Neutrophil (primary cell): ENCODE data around the gene COL16A1.

ENCODE experiments used
- H3K27ac ChIP-seq: fragments of 200-600 bp; sonication (generic); 2 replicates; pipeline ENCODE4 v1.5.1; 2016; ENCODE audit warnings: mild to moderate bottlenecking, moderate library complexity
- H3K27me3 ChIP-seq: fragments of 200-600 bp; sonication (generic); 2 replicates; pipeline ENCODE4 v1.6.0; 2016; ENCODE audit warnings: mild to moderate bottlenecking
- H3K36me3 ChIP-seq: fragments of 200-600 bp; sonication (generic); 2 replicates; pipeline ENCODE4 v1.5.1; 2017
- H3K4me1 ChIP-seq, 2 experiments: fragments of 200-600 bp in 1 of 2; sonication (generic) in 1 of 2; 1 replicate in 1 of 2; 2 replicates in 1 of 2; pipeline versions ENCODE4 v1.5.1 to v1.6.1; 2013 to 2016; ENCODE audit warnings: low read depth in 1 of 2, low read length in 1 of 2, mild to moderate bottlenecking in 1 of 2, moderate library complexity in 1 of 2; ENCODE audit not compliant: control insufficient read depth in 1 of 2, insufficient read depth in 1 of 2
- H3K4me3 ChIP-seq, 2 experiments: fragments of 200-600 bp in 1 of 2; sonication (generic) in 1 of 2; 1 replicate in 1 of 2; 2 replicates in 1 of 2; pipeline ENCODE4 v1.5.1; 2013 to 2016; ENCODE audit warnings: low read depth in 1 of 2, low read length in 1 of 2, mild to moderate bottlenecking in 1 of 2, moderate library complexity in 1 of 2
- H3K9me3 ChIP-seq: fragments of 200-600 bp; sonication (generic); 2 replicates; pipeline ENCODE4 v1.5.1; 2016
- CTCF ChIP-seq: fragments of 200-600 bp; sonication (generic); IDR thresholded peaks from 2 replicates; pipeline ENCODE4 v1.5.1; 2016; ENCODE audit warnings: antibody characterized with exemption

The COL16A1 gene

DNA sequence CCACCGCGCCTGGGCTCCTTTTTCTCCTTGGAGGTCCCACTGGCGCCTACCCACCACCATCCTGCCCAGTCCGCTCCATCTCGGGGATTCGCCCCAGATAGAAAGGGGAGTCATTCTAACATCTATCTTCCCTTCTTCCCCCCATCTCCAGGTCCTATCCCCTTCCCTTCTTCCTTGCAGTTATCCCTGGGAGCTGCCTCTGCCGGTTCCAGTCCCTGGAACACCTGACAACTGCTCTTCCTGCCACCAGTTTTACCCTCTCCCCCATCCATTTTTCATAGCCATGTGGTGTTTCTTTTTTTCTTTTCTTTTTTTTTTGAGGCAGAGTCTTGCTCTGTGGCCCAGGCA lies 12.0 kb upstream of the COL16A1 start:
- Histone ChIP-seq H3K36me3 (no peaks in the 10 kb centered on the region), H3K27ac (no peak overlapping the region), H3K9me3 (no peaks in the 10 kb centered on the region), H3K4me1 (no peaks in the 10 kb centered on the region), H3K27me3 (peaks cover 87% of the 10 kb centered on the region), H3K4me3 (no peak overlapping the region)
- no peak for TF ChIP-seq CTCF

DNA sequence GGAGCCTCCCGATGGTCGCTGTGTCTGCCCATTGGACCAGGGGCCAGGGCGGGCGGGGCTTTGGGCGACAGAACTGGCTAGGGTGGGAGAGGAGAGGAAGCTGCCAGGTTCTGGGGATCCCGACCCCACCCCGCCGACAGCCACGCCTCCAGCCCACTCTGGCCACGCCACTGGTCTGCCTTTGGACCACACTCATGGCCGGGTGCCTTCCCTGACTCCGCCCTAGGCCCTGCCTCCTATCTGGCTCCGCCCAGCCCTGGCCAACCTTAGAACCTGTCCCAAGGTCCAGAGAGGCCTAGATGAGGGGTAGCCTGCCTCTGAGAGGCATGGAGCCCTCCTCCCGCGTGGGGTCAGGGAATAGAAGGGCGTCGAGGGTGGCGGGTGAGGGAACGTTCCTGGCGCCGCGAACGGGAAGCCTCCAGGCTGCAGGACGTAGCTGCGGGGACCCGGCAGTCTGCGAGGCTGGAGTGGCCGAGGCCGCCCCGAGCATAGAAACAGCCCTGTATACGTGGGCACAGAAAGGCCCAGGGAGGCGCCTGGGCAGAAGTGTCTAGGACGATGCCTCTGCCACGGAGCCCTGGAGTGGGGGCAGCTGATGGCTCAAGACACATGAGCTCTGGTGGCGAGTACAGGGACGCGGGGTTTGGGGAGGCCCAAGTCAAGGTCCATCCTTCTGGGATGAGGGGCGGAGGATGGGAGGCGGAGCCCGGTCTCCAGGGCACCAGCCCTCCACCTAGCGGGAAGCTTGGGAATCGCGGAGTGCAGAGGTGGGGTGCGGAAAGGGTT lies 11.5 kb upstream of the COL16A1 start:
- TF ChIP-seq CTCF: no peak
- H3K27me3 ChIP-seq: peaks cover 90% of the 10 kb centered on the region
- no peak overlapping the region for H3K27ac ChIP-seq
- no peaks in the 10 kb centered on the region for H3K4me1 ChIP-seq
- no peaks in the 10 kb centered on the region for H3K9me3 ChIP-seq
- H3K36me3 ChIP-seq: no peaks in the 10 kb centered on the region
- H3K4me3 ChIP-seq: no peak overlapping the region

- H3K36me3 ChIP-seq: no peaks in the 10 kb centered on the region
- no peak for TF ChIP-seq CTCF
- no peaks in the 10 kb centered on the region for H3K9me3 ChIP-seq
- no peaks in the 10 kb centered on the region for H3K4me1 ChIP-seq
- H3K27ac ChIP-seq: no peak overlapping the region
- H3K27me3 ChIP-seq: peaks cover 90% of the 10 kb centered on the region
- H3K4me3 ChIP-seq: no peak overlapping the region
Observed at GRCh38 chr1:31714442-31715086, 10.7 kb upstream of the COL16A1 start.

GRCh38 chr1:31712630-31713029 lies 8.8 kb upstream of the COL16A1 start:
- no peak overlapping the region for H3K4me3 ChIP-seq
- no peak for TF ChIP-seq CTCF
- H3K4me1 ChIP-seq: no peaks in the 10 kb centered on the region
- no peaks in the 10 kb centered on the region for H3K36me3 ChIP-seq
- H3K27ac ChIP-seq: no peak overlapping the region
- peaks cover 89% of the 10 kb centered on the region for H3K27me3 ChIP-seq
- H3K9me3 ChIP-seq: no peaks in the 10 kb centered on the region

- peaks cover 89% of the 10 kb centered on the region for H3K27me3 ChIP-seq
- no peaks in the 10 kb centered on the region for H3K9me3 ChIP-seq
- H3K4me1 ChIP-seq: no peaks in the 10 kb centered on the region
- no peak overlapping the region for H3K4me3 ChIP-seq
- no peak for TF ChIP-seq CTCF
- no peak overlapping the region for H3K27ac ChIP-seq
- no peaks in the 10 kb centered on the region for H3K36me3 ChIP-seq
Observed at GRCh38 chr1:31712068-31712467, 8.3 kb upstream of the COL16A1 start.
